Measurements from ENCODE around the gene SNX11. TPM values are rescaled to one million over a fixed set of nuclear protein-coding genes. Genes with fewer than 3 reads are reported as not detected.
"Not testable (repeated sequence)": the region's sequence is repeated elsewhere in the genome, so short reads cannot be mapped to it uniquely, and the experiment has no call there.

SNX11 gene
- total RNA-seq, 1 donor from 2014 or later, result 16.8 TPM

DNA sequence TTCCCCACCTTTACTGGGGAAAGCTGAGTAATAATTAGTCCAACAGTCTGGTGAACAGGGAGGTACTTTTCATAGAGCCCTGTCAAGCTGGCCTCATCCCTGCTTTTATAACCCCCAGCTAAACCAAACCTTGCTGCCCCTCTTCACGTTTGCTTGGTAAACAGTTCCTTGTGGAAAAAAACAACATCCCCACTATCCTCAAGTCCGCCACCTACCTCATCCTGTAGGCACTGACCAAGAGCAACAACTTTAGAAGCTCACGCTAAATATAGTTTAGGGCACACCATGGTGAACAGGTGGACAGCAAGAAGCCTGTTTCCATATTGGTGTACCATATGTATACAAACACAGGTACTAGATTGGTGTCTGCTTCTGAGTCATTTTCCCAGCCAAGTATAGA is 42.9 kb upstream of the SNX11 start:
- no peak overlapping the region for H3K4me3 Mint-ChIP-seq (ENCODE audit: low read depth)
- no peak for DNase-seq (ENCODE audit: low spot score, unreplicated experiment)
- peaks cover 17% of the 10 kb centered on the region for H3K36me3 Mint-ChIP-seq (ENCODE audit: insufficient read depth)
- TF ChIP-seq, protein P1, sequence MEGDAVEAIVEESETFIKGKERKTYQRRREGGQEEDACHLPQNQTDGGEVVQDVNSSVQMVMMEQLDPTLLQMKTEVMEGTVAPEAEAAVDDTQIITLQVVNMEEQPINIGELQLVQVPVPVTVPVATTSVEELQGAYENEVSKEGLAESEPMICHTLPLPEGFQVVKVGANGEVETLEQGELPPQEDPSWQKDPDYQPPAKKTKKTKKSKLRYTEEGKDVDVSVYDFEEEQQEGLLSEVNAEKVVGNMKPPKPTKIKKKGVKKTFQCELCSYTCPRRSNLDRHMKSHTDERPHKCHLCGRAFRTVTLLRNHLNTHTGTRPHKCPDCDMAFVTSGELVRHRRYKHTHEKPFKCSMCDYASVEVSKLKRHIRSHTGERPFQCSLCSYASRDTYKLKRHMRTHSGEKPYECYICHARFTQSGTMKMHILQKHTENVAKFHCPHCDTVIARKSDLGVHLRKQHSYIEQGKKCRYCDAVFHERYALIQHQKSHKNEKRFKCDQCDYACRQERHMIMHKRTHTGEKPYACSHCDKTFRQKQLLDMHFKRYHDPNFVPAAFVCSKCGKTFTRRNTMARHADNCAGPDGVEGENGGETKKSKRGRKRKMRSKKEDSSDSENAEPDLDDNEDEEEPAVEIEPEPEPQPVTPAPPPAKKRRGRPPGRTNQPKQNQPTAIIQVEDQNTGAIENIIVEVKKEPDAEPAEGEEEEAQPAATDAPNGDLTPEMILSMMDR (IDR thresholded peaks at IDR 0.05; ENCODE audit: unreplicated experiment), result no peak
- H3K9me3 Mint-ChIP-seq (ENCODE audit: low read depth), result no peaks in the 10 kb centered on the region
- peak overlapping the region; percentile 88 for H3K27ac Mint-ChIP-seq
- no peaks in the 10 kb centered on the region for H3K27me3 Mint-ChIP-seq
- H3K4me1 Mint-ChIP-seq (ENCODE audit: low read depth), result peaks cover 1% of the 10 kb centered on the region

DNA sequence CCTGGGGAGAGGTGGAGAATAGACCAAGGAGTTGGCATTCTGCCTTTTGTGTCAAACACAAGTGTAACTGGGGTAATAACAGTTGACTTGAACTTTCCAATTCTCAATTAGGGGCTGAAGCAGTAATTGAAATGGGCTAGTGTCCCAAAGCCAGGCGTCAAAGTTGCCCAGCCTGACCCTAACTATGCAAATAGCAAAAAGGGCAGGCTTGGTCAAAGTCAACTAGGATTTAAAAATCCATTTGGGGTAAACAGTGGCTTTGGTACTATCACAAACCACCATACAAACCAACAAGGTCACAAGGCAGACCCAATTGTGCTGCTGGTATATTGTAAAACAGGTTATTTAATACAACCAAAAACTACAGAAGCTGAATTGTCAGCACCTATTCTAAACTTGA is 41.4 kb upstream of the SNX11 start:
- Mint-ChIP-seq H3K27me3 (no peaks in the 10 kb centered on the region), H3K36me3 (ENCODE audit: insufficient read depth) (peaks cover 15% of the 10 kb centered on the region), H3K4me1 (ENCODE audit: low read depth) (peaks cover 4% of the 10 kb centered on the region), H3K4me3 (ENCODE audit: low read depth) (no peak overlapping the region), H3K9me3 (ENCODE audit: low read depth) (no peaks in the 10 kb centered on the region), H3K27ac (no peak overlapping the region)
- no peak for DNase-seq (ENCODE audit: low spot score, unreplicated experiment)
- TF ChIP-seq, protein P1 (IDR thresholded peaks at IDR 0.05; ENCODE audit: unreplicated experiment), result no peak

DNA sequence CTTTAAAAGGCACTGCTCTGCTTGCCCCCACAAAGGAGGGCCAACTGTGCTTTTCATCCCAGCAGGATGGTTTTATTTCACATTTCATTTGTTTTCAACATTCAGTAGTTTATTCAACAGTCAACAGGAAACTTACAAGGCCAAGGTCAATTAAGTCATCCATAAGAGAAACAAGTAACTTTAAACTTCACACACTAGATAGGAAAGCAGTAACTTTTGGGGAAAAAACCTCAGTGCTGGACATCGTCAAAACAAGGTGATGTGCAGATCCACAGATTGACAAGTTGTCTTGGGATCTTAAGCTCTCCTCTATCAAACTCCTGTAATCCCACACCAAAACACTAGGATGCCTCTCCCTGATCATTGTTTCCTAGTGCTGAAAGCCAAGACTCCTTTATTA is 40.9 kb upstream of the SNX11 start:
- Mint-ChIP-seq H3K27me3 (no peaks in the 10 kb centered on the region), H3K27ac (peak overlapping the region; percentile 71), H3K9me3 (ENCODE audit: low read depth) (no peaks in the 10 kb centered on the region), H3K36me3 (ENCODE audit: insufficient read depth) (peaks cover 15% of the 10 kb centered on the region), H3K4me3 (ENCODE audit: low read depth) (no peak overlapping the region), H3K4me1 (ENCODE audit: low read depth) (peaks cover 4% of the 10 kb centered on the region)
- DNase-seq (ENCODE audit: low spot score, unreplicated experiment), result no peak
- TF ChIP-seq, protein P1 (IDR thresholded peaks at IDR 0.05; ENCODE audit: unreplicated experiment), result no peak

DNA sequence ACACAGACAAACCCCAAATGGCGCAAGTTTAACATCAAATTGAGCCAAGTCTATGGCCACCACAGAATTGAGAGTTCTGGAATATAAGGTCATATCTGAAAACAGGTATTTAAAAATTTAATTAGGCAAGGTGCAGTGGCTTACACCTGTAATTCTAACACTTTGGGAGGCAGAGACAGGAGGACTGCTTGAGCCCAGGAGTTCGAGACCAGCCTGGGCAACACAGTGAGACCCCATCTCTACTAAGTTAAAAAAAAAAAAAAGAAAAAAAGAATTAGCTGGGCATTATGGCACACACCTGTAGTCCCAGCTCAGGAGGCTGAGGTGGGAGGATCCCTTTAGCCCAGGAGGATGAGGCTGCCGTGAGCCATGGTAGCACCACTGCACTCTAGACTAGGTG is 40.3 kb upstream of the SNX11 start:
- H3K36me3 Mint-ChIP-seq (ENCODE audit: insufficient read depth), result peaks cover 15% of the 10 kb centered on the region
- H3K27me3 Mint-ChIP-seq, result no peaks in the 10 kb centered on the region
- peaks cover 4% of the 10 kb centered on the region for H3K4me1 Mint-ChIP-seq (ENCODE audit: low read depth)
- no peak for DNase-seq (ENCODE audit: low spot score, unreplicated experiment)
- no peaks in the 10 kb centered on the region for H3K9me3 Mint-ChIP-seq (ENCODE audit: low read depth)
- H3K4me3 Mint-ChIP-seq (ENCODE audit: low read depth), result no peak overlapping the region
- H3K27ac Mint-ChIP-seq, result no peak overlapping the region
- TF ChIP-seq, protein P1 (IDR thresholded peaks at IDR 0.05; ENCODE audit: unreplicated experiment), result no peak

DNA sequence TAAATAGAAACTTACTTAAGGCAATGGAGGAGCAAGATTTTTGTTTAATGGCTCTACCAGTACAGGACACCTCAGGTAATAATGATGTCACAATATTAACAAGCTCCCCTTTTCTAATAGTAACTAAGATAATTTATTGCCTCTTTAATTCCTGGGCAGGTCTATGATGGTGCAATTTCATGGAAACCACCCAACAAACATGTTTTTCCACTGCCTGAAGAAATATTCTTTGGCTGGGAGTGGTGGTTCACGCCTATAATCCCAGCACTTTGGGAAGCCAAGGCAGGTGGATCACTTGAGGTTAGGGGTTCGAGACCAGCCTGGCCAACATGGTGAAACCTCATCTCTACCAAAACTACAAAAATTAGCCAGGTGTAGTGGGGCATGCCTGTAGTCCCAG is 39.8 kb upstream of the SNX11 start:
- not testable (repeated sequence) for H3K27me3 Mint-ChIP-seq; H3K9me3 Mint-ChIP-seq (ENCODE audit: low read depth); H3K4me3 Mint-ChIP-seq (ENCODE audit: low read depth); DNase-seq (ENCODE audit: low spot score, unreplicated experiment); H3K4me1 Mint-ChIP-seq (ENCODE audit: low read depth); H3K27ac Mint-ChIP-seq
- H3K36me3 Mint-ChIP-seq (ENCODE audit: insufficient read depth), result peaks cover 17% of the 10 kb centered on the region

DNA sequence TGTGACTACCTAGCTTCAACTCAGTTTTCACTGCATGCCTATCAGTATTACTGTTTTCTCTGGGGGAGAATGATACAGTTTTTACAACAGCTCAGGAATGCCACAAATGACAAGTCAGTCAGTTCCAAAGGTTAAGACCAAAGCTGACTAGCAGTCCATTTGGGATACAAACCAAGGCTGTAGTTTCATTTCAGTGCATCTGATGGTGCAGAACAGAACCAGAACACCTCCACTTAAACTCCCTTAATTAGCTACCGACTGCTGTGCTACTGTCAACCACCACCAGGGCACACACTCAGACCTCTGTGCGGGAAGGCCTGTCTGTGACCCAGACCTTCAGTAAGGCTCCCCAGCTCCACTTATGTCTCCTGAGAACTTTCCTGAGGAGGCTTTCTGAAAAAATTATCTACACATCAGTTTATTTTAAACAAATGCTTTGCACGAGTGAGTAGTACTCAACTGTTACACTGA is 39.0 kb upstream of the SNX11 start:
- peaks cover 19% of the 10 kb centered on the region for H3K36me3 Mint-ChIP-seq (ENCODE audit: insufficient read depth)
- no peak overlapping the region for H3K4me3 Mint-ChIP-seq (ENCODE audit: low read depth)
- peak overlapping the region; percentile 88 for H3K27ac Mint-ChIP-seq

More for the DNA sequence above, 39.0 kb upstream of the SNX11 start:
- H3K4me1 Mint-ChIP-seq (ENCODE audit: low read depth), result peaks cover 4% of the 10 kb centered on the region
- DNase-seq (ENCODE audit: low spot score, unreplicated experiment), result no peak
- TF ChIP-seq, protein P1 (IDR thresholded peaks at IDR 0.05; ENCODE audit: unreplicated experiment), result peak; percentile 47
- H3K9me3 Mint-ChIP-seq (ENCODE audit: low read depth), result no peaks in the 10 kb centered on the region
- H3K27me3 Mint-ChIP-seq, result no peaks in the 10 kb centered on the region

Measured in progenitor cell of endocrine pancreas (in vitro differentiated cells).